HepG2 (cell line): Measurements from ENCODE around the gene SLC11A1. TPM values are rescaled to one million over a fixed set of nuclear protein-coding genes. Genes with fewer than 3 reads are reported as not detected.
A peak's percentile ranks its signal among the peaks of the same experiment; 100 is the strongest.

Source experiments
- ATF2 ChIP-seq: sonication (generic); formaldehyde crosslinking; IDR thresholded peaks from 2 replicates; pipeline ENCODE4 v1.4.0; 2020; ENCODE audit warnings: missing genetic modification reagents
- GATAD1 ChIP-seq: IDR thresholded peaks from 2 replicates; pipeline ENCODE4 v1.6.1; 2016; ENCODE audit warnings: missing genetic modification reagents, missing compliant biosample characterization
- PHF8 ChIP-seq: sonication (generic); formaldehyde crosslinking; IDR thresholded peaks from 2 replicates; pipeline ENCODE4 v1.5.0; 2020; ENCODE audit warnings: missing genetic modification reagents
- POGZ ChIP-seq: sonication (generic); formaldehyde crosslinking; IDR thresholded peaks from 2 replicates; pipeline ENCODE4 v1.4.0; 2020; ENCODE audit warnings: mild to moderate bottlenecking, missing genetic modification reagents
- RERE ChIP-seq: IDR thresholded peaks from 2 replicates; pipeline ENCODE4 v1.6.1; 2016; ENCODE audit warnings: low read depth, missing genetic modification reagents, missing compliant biosample characterization
- SAP130 ChIP-seq: IDR thresholded peaks from 2 replicates; pipeline ENCODE4 v1.6.1; 2016; ENCODE audit warnings: low read depth
- SMYD3 ChIP-seq: sonication (generic); formaldehyde crosslinking; IDR thresholded peaks from 2 replicates; pipeline ENCODE4 v1.8.1; 2023; ENCODE audit warnings: mild to moderate bottlenecking, missing genetic modification reagents
- STAG1 ChIP-seq: sonication (generic); formaldehyde crosslinking; IDR thresholded peaks from 2 replicates; pipeline ENCODE4 v1.4.0; 2020; ENCODE audit warnings: missing genetic modification reagents
- TRIM24 ChIP-seq: sonication (generic); formaldehyde crosslinking; IDR thresholded peaks from 2 replicates; pipeline ENCODE4 v1.8.0; 2022; ENCODE audit warnings: mild to moderate bottlenecking, missing genetic modification reagents
- ZFYVE20 ChIP-seq: sonication (generic); formaldehyde crosslinking; IDR thresholded peaks from 2 replicates; pipeline ENCODE4 v1.8.0; 2023; ENCODE audit warnings: low read depth, mild to moderate bottlenecking, moderate library complexity, missing genetic modification reagents, borderline replicate concordance
- ZMAT3 ChIP-seq: sonication (generic); formaldehyde crosslinking; conservative IDR thresholded peaks from 2 replicates; pipeline ENCODE4 v1.7.0; 2021; ENCODE audit warnings: missing genetic modification reagents
- ZNF318 ChIP-seq: sonication (generic); formaldehyde crosslinking; IDR thresholded peaks from 2 replicates; pipeline ENCODE4 v1.4.0; 2020; ENCODE audit warnings: mild to moderate bottlenecking, missing genetic modification reagents
- ZNF619 ChIP-seq: sonication (generic); formaldehyde crosslinking; IDR thresholded peaks from 2 replicates; pipeline ENCODE4 v1.4.0; 2020; ENCODE audit warnings: mild to moderate bottlenecking, missing genetic modification reagents
- ZZZ3 ChIP-seq: sonication (generic); formaldehyde crosslinking; IDR thresholded peaks from 2 replicates; pipeline ENCODE4 v1.4.0; 2020; ENCODE audit warnings: missing genetic modification reagents, mild to moderate bottlenecking, borderline replicate concordance
- polyA plus RNA-seq, 8 experiments: library from polyadenylated mRNA; depleted of rRNA in 3 of 8; stranded (reverse) in 7 of 8; unstranded in 1 of 8; fragments of >200 nt; fragmentation: Illumina TruSeq in 4 of 8; extraction: Trizol in 4 of 8; gene quantifications; 2 replicates each; pipeline versions ENCODE4 v1.2.1 to v1.2.3, GENCODE V29; 2011 to 2016; ENCODE audit warnings: low read depth in 4 of 8, missing spikeins in 1 of 8, mixed read lengths in 1 of 8; ENCODE audit not compliant: insufficient read depth in 1 of 8
- total RNA-seq, 5 experiments: library from RNA; depleted of rRNA; stranded (reverse); fragments of >200 nt; fragmentation: Illumina TruSeq; extraction: Trizol; gene quantifications; 2 replicates each; pipeline ENCODE4 v1.2.3, GENCODE V29; 2016; ENCODE audit warnings: low read depth in 1 of 5

Gene SLC11A1
- total and polyA plus RNA-seq, 2 of the 13 experiments (the other 11 are each of a cell fraction or from before 2014, with no cell fraction given) = 0.33 to 2.3 TPM

DNA sequence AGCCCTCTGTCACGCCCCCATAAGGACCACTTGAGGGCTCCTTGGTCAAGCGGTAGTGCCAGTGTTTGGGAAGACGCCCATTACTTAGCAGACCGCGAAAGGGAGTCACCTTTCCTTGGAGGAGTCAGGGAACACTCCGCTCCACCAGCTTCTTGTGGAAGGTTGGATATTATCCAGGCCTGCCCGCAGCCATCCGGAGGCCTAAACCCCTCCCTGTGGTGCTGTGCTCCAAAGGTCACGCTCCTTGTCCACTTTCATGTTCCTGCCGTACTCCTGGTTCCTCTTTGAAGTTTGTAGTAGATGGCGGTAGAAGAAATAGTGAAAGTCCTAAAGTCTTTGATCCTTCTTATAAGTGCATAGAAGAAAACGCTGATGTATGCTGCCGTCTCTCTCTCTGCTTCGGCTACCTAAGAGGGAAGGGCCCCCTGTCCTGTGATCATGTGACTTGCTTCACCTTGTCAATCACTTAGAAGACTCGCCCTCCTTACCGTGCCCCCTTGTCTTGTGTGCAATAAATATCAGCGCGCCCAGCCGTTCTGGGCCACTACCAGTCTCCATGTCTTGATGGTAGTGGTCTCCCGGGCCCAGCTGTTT lies 27.1 kb upstream of the SLC11A1 start (continued):
- no peak for TF ChIP-seq RERE (CRISPR knock-in tag)
- no peak for TF ChIP-seq TRIM24 (CRISPR knock-in tag)
- TF ChIP-seq SAP130 = peak; percentile 62
- 0 out of 2 replicates have a peak, but pooled peaks have one; percentile 15 for TF ChIP-seq ZNF619 (CRISPR knock-in tag)
- TF ChIP-seq ZFYVE20 (CRISPR knock-in tag) = no peak
- TF ChIP-seq ZNF318 (CRISPR knock-in tag) = no peak
- no peak for TF ChIP-seq ZMAT3 (CRISPR knock-in tag)
- TF ChIP-seq SMYD3 (CRISPR knock-in tag) = no peak
- TF ChIP-seq PHF8 (CRISPR knock-in tag) = 0 out of 2 replicates have a peak, but pooled peaks have one; percentile 39
- TF ChIP-seq POGZ (CRISPR knock-in tag) = peak; percentile 61
- peak; percentile 30; the same call in 1 of the 2 replicates for TF ChIP-seq ATF2 (CRISPR knock-in tag)
- TF ChIP-seq ZZZ3 (CRISPR knock-in tag) = no peak
- TF ChIP-seq STAG1 = no peak
- TF ChIP-seq GATAD1 (CRISPR knock-in tag) = no peak
